ENCODE measurements around the gene AAMP. TPM values are rescaled to one million over a fixed set of nuclear protein-coding genes. Genes with fewer than 3 reads are reported as not detected.
"Not testable (repeated sequence)": the region's sequence is repeated elsewhere in the genome, so short reads cannot be mapped to it uniquely, and the experiment has no call there.

Gene AAMP
- total RNA-seq, 1 donor from 2014 or later = 59.9 TPM

GRCh38 chr2:218278531-218279360 is 8.8 kb upstream of the AAMP start:
- DNase-seq (ENCODE audit: low spot score) (no peak), ATAC-seq (no peak)
- intact Hi-C loops (cut with DNase I) = no loop called here

- intact Hi-C loops (cut with DNase I) = no loop called here
Measured at GRCh38 chr2:218277921-218278320, 8.0 kb upstream of the AAMP start.

GRCh38 chr2:218276986-218277755 is 7.2 kb upstream of the AAMP start:
- intact Hi-C loops (cut with DNase I) = no loop called here
- no peak for DNase-seq (ENCODE audit: low spot score)
- no peak for ATAC-seq

More at GRCh38 chr2:218277921-218278320, 8.0 kb upstream of the AAMP start:
- DNase-seq (ENCODE audit: low spot score) (no peak), ATAC-seq (no peak)

GRCh38 chr2:218275371-218276072 is 5.6 kb upstream of the AAMP start:
- ATAC-seq (no peak), DNase-seq (ENCODE audit: low spot score) (no peak)
- intact Hi-C loops (cut with DNase I) = no loop called here

GRCh38 chr2:218274586-218274985 is 4.6 kb upstream of the AAMP start:
- ATAC-seq = no peak
- no peak for DNase-seq (ENCODE audit: low spot score)
- intact Hi-C loops (cut with DNase I) = no loop called here

GRCh38 chr2:218273908-218274249 is 3.9 kb upstream of the AAMP start:
- ATAC-seq = no peak
- no peak for DNase-seq (ENCODE audit: low spot score)
- intact Hi-C loops (cut with DNase I) = no loop called here

- DNase-seq (ENCODE audit: low spot score); intact Hi-C loops (cut with DNase I); ATAC-seq: not testable (repeated sequence)
Measured at GRCh38 chr2:218273214-218273907, 3.4 kb upstream of the AAMP start.

- intact Hi-C loops (cut with DNase I) = no loop called here
- DNase-seq (ENCODE audit: low spot score) = peak; percentile 91
- peak; percentile 75 for ATAC-seq
Measured at GRCh38 chr2:218272531-218273212, 2.7 kb upstream of the AAMP start.

- intact Hi-C loops (cut with DNase I) = no loop called here
- ATAC-seq (no peak), DNase-seq (ENCODE audit: low spot score) (no peak)
Measured at GRCh38 chr2:218271865-218272530, 2.1 kb upstream of the AAMP start.

GRCh38 chr2:218271487-218271797 is 1.5 kb upstream of the AAMP start:
- DNase-seq (ENCODE audit: low spot score) (no peak), ATAC-seq (no peak)
- intact Hi-C loops (cut with DNase I) = no loop called here

- intact Hi-C loops (cut with DNase I) = no loop called here
- ATAC-seq (no peak), DNase-seq (ENCODE audit: low spot score) (peak; percentile 74)
Measured at GRCh38 chr2:218270721-218271486, 967 bp upstream of the AAMP start.

GRCh38 chr2:218267259-218267658 is 2.7 kb downstream of the AAMP start:
- DNase-seq (ENCODE audit: low spot score) = no peak
- intact Hi-C loops (cut with DNase I) = loop anchor here (10.0 kb wide), 1 partner anchor 82 kb away; no protein-coding TSS in a partner anchor

GRCh38 chr2:218266316-218266979 is 3.5 kb downstream of the AAMP start:
- intact Hi-C loops (cut with DNase I) = loop anchor here (10.0 kb wide), 1 partner anchor 82 kb away; no protein-coding TSS in a partner anchor
- ATAC-seq (no peak), DNase-seq (ENCODE audit: low spot score) (peak; percentile 60)

More at GRCh38 chr2:218267259-218267658, 2.7 kb downstream of the AAMP start:
- no peak for ATAC-seq

GRCh38 chr2:218265626-218266025 is 4.3 kb downstream of the AAMP start:
- ATAC-seq (no peak), DNase-seq (ENCODE audit: low spot score) (peak; percentile 50)
- intact Hi-C loops (cut with DNase I) = loop anchor here (10.0 kb wide), 1 partner anchor 81 kb away; no protein-coding TSS in a partner anchor

- ATAC-seq = no peak
- intact Hi-C loops (cut with DNase I) = loop anchor here (10.0 kb wide), 1 partner anchor 80 kb away; no protein-coding TSS in a partner anchor
- DNase-seq (ENCODE audit: low spot score) = peak; percentile 53
Measured at GRCh38 chr2:218264773-218265561, 5.0 kb downstream of the AAMP start.

All from sciatic nerve (tissue), 2 donors.